ENCODE measurements around the gene POLR1B. TPM values are rescaled to one million over a fixed set of nuclear protein-coding genes. Genes with fewer than 3 reads are reported as not detected.
"Not testable (repeated sequence)": the region's sequence is repeated elsewhere in the genome, so short reads cannot be mapped to it uniquely, and the experiment has no call there.

POLR1B gene
- polyA plus RNA-seq, 3 donors, result 3.1 to 7.6 (median 4.4) TPM

DNA sequence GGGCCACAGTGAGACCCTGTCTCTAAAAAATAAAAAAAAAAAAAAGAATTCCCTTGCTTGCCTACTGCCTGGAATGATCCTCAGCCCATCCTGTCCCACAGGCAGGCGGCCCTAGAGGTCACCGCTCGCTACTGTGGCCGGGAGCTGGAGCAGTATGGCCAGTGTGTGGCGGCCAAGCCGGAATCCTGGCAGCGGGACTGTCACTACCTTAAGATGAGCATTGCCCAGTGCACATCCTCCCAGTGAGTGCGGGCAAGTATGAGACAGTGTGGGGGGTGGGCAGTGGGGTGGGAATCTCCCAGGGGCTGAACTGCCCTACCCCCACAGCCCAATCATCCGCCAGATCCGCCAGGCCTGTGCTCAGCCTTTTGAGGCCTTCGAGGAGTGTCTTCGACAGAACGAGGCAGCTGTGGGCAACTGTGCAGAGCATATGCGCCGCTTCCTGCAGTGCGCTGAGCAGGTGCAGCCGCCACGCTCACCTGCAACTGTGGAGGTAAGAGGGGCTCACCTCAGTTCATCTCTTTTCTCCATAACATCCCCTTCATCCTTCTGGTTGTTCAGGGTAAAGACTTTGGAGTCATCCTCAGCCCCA lies 43.7 kb downstream of the POLR1B start:
- WGBS, 3 donors, result 96 to 97% (median 97%) methylated on average over 18 of the region's 18 CpGs

GRCh38 chr2:112588611-112589045 lies 46.4 kb downstream of the POLR1B start:
- 29 to 51% (median 43%) methylated on average over 6 of the region's 6 CpGs for WGBS, 3 donors
- H3K27ac ChIP-seq (ENCODE audit: low read depth, low read length), result no peak overlapping the region

More for the DNA sequence above, 43.7 kb downstream of the POLR1B start:
- no peak overlapping the region for H3K27ac ChIP-seq (ENCODE audit: low read depth, low read length)

GRCh38 chr2:112591413-112591812 lies 49.1 kb downstream of the POLR1B start:
- WGBS, 3 donors, result 80 to 91% (median 81%) methylated on average over 5 of the region's 5 CpGs
- no peak overlapping the region for H3K27ac ChIP-seq (ENCODE audit: low read depth, low read length)

DNA sequence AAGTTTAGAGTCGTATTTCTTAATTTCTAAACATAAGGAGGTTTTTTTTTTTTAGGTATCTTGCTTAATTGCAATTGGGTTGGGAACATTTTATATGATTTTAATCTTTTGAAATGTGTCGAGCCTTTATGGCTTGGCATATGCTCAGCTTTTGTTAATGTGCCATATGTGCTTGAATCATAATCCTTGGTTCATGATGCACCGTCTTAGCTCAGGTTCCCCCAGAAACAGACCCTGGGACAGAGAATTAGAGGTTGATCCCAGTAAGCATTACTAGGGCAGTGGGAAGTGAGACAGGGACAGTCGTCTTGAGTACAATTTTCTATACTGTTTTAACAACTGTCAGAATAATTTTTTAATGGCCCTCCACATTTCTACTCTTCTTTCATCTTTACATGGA lies 51.5 kb downstream of the POLR1B start:
- 83 to 89% (median 88%) methylated on average over 4 of the region's 4 CpGs for WGBS, 3 donors
- H3K27ac ChIP-seq (ENCODE audit: low read depth, low read length), result no peak overlapping the region

- WGBS, 3 donors, result 94 to 99% (median 98%) methylated on average over 10 of the region's 10 CpGs
- H3K27ac ChIP-seq (ENCODE audit: low read depth, low read length), result no peak overlapping the region
These were observed 55.5 kb downstream of the POLR1B start for GRCh38 chr2:112597537-112598322.

- 81 to 82% (median 82%) methylated on average over 3 of the region's 3 CpGs for WGBS, 3 donors
- no peak overlapping the region for H3K27ac ChIP-seq (ENCODE audit: low read depth, low read length)
These were observed 58.4 kb downstream of the POLR1B start for GRCh38 chr2:112600634-112601033.

- 93 to 99% (median 94%) methylated on average over 3 of the region's 3 CpGs for WGBS, 3 donors
- no peak overlapping the region for H3K27ac ChIP-seq (ENCODE audit: low read depth, low read length)
These were observed 59.5 kb downstream of the POLR1B start for GRCh38 chr2:112601754-112602153.

- no peak overlapping the region for H3K27ac ChIP-seq (ENCODE audit: low read depth, low read length)
- WGBS, 3 donors, result 42 to 96% (median 94%) methylated on average over 3 of the region's 3 CpGs
These were observed 60.7 kb downstream of the POLR1B start for GRCh38 chr2:112602917-112603316.

DNA sequence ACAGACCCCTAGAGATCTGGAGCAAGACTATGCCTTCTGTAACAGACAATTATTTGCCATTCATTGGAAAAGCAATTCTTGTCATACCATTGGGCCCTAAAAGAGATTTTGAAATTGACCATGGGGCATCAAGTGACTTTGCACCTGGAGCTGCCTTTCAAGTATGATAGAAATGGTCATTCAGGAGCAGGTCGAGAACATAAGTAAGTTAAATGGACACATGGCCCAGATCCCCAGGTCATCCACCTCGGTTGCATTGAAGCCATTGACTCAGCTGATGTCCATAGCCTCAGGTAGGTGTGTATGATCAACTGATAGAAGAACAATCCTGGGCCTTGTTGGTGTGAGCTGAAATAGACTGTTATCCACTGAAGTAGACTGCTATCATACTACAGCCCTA lies 61.5 kb downstream of the POLR1B start:
- no peak overlapping the region for H3K27ac ChIP-seq (ENCODE audit: low read depth, low read length)
- 87 to 94% (median 92%) methylated on average over 2 of the region's 2 CpGs for WGBS, 3 donors

GRCh38 chr2:112604952-112605351 lies 62.7 kb downstream of the POLR1B start:
- WGBS, 3 donors, result 73 to 88% (median 85%) methylated on average over 4 of the region's 4 CpGs
- H3K27ac ChIP-seq (ENCODE audit: low read depth, low read length), result no peak overlapping the region

DNA sequence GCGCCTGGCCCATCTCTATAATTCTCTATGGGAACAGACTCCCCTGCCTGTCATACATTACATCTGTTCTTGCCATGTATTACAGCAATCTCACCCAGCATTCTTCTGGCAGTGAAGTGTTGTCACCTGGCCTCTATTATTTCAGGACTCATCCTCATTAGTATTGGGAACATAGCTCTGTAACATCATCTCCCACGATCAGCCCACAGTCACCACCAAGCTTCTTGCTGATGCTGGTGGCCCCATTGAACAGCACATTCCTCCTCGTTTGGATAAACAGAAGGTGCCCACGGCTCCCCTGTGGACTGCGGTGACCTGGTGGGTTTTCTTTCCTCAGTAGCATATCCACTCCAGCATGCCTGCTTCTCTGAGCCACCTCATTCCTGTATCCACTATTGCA lies 63.7 kb downstream of the POLR1B start:
- WGBS, 3 donors, result 85 to 91% (median 86%) methylated on average over 5 of the region's 5 CpGs
- H3K27ac ChIP-seq (ENCODE audit: low read depth, low read length), result no peak overlapping the region

DNA sequence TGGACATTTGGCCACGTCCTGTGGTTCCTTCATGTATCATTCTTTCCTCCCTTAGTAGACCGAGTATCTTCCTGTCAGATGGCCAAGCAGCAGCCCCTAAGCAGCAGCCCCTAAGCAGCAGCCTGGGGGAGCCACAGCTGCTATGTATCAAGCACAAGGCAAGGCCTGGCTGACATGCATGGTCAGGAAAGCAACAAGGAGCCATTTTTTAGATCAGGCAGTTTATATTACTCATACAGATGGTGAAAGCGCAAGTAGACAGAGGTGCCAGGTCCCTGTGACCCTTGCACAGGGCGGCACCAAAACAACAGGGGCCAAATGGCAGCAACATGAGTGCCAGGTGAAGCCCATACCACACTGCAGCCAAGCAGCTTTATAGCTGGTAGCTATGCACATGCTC lies 64.3 kb downstream of the POLR1B start:
- H3K27ac ChIP-seq (ENCODE audit: low read depth, low read length), result no peak overlapping the region
- 70 to 84% (median 76%) methylated on average over 4 of the region's 4 CpGs for WGBS, 3 donors

DNA sequence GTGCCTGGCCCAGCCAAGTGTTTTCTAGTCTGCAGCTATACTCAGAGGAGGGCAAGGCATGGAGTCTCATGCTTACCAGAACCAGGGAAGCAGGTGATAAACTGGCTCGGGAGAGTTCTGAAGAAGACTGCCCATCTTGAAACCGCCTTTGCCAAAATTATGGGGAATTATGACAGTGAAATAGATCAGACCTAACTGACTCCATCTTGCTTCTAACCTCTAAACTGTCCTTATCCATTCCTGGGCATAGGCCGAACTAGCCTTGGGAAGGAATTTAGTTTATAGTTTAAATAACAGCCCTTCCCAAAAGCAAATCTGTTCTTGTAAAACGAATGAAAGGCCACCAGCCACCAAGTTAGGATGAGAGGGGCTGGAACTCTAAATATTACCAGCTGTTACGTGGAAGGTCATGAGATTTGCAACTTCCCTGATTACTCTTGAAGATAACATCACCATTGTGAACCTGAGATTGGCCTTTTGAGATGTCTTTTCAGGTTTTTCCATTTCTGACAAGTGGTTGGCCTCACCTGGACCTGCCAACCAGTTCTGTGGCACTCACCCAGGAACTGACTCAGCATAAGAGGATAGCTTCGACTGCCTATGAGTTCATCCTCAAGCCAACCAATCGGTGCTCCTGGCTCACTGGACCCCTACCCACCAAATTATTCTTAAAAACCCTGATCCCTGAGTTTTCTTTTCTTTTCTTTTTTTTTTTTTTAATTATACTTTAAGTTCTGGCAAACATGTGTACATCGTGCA lies 65.6 kb downstream of the POLR1B start:
- WGBS, 3 donors, result 75 to 85% (median 84%) methylated on average over 8 of the region's 8 CpGs
- H3K27ac ChIP-seq (ENCODE audit: low read depth, low read length), result no peak overlapping the region

- not testable (repeated sequence) for H3K27ac ChIP-seq (ENCODE audit: low read depth, low read length)
- 94 to 97% (median 94%) methylated on average over 4 of the region's 4 CpGs for WGBS, 3 donors
These were observed 67.1 kb downstream of the POLR1B start for GRCh38 chr2:112609320-112609719.

DNA sequence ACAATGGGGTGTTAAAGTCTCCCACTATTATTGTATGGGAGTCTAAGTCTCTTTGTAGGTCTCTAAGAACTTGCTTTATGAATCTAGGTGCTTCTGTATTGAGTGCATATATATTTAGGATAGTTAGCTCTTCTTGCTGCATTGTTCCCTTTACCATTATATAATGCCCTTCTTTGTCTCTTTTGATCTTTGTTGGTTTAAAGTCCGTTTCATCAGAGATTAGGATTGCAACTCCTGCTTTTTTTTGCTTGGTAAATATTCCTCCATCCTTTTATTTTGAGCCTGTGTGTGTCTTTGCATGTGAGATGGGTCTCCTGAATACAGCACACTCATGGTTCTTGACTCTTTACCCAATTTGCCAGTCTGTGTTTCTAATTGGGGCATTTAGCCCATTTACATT lies 70.0 kb downstream of the POLR1B start:
- H3K27ac ChIP-seq (ENCODE audit: low read depth, low read length), result not testable (repeated sequence)
- 46 to 90% (median 84%) methylated on average over 1 of the region's 1 CpG for WGBS, 3 donors

- WGBS, 3 donors, result 69 to 80% (median 79%) methylated on average over 13 of the region's 13 CpGs
These were observed 72.1 kb downstream of the POLR1B start for GRCh38 chr2:112614201-112614840.

DNA sequence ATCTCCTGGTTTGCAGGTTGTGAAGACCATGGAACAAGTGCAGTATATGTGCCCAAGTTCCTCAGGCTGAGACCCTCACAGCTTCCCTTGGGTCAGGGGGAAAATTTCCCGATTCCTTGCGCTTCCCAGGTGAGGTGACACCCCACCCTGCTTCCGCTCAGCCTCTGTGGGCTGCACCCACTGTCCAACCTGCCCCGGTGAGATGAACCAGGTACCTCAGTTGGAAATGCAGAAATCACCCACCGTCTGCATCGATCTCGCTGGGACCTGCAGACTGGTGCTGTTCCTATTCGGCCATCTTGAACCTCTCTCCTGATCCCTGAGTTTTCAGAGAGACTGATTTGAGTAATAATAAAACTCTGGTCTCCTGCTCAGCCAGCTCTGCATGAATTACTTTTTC lies 72.8 kb downstream of the POLR1B start:
- 94 to 97% (median 97%) methylated on average over 8 of the region's 8 CpGs for WGBS, 3 donors
- no peak overlapping the region for H3K27ac ChIP-seq (ENCODE audit: low read depth, low read length)

More at GRCh38 chr2:112614201-112614840, 72.1 kb downstream of the POLR1B start:
- H3K27ac ChIP-seq (ENCODE audit: low read depth, low read length), result no peak overlapping the region

DNA sequence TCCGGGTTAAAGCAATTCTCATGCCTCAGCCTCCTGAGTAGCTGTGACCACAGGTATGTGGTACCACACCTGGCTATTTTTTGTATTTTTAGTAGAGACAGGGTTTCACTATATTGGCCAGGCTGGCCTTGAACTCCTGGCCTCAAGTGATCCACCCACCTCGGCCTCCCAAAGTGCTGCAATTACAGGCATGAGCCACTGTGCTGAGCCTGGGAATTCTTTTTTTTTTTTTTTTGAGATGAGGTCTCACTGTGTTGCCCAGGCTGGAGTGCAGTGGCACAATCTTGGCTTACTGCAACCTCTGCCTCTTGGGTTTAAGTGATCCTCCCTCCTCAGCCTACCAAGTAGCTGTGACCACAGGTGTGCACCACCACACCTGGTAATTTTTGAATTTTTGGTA lies 73.5 kb downstream of the POLR1B start:
- 88 to 95% (median 93%) methylated on average over 2 of the region's 2 CpGs for WGBS, 3 donors
- not testable (repeated sequence) for H3K27ac ChIP-seq (ENCODE audit: low read depth, low read length)

DNA sequence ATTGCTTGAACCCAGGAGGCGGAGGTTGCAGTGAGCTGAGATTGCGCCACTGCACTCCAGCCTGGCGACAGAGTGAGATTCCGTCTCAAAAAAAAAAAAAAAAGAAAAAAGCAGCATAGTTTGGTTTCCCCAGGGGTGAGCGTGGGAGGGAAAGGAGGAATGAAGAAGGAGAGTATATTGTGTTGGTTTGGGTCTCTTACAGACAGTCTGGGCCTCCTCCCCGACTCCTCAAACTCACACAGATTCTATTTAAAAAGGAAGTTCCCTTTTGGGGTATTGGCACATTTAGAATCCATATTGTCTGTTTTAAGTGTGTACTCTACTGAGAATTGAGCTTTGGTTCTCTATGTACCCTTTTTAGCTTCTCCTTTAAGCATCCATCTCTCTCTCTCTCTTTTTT lies 76.1 kb downstream of the POLR1B start:
- no peak overlapping the region for H3K27ac ChIP-seq (ENCODE audit: low read depth, low read length)
- 54 to 75% (median 64%) methylated on average over 3 to 6 of the region's 6 CpGs for WGBS, 3 donors
